Ascending aorta (tissue), 2 donors: ENCODE results near the gene CACNA1D. TPM values are rescaled to one million over a fixed set of nuclear protein-coding genes. Genes with fewer than 3 reads are reported as not detected.

Source experiments
- DNase-seq, 2 donors: peaks; one replicate each; pipeline ENCODE4 v3.0.0-alpha.2; 2019; ENCODE audit warnings: low spot score in 2 of 2
- H3K27ac ChIP-seq, 2 donors: fragments of 200-600 bp; sonication (generic); one replicate each; pipeline ENCODE4 v1.5.1; 2016 to 2017; ENCODE audit warnings: mild to moderate bottlenecking in 1 of 2
- H3K27me3 ChIP-seq: fragments of 200-600 bp; sonication (generic); one replicate; pipeline ENCODE4 v1.5.1; 2017
- H3K36me3 ChIP-seq, 2 donors: fragments of 200-600 bp; sonication (generic); one replicate each; pipeline ENCODE4 v1.5.1; 2016
- H3K4me1 ChIP-seq, 2 donors: fragments of 200-600 bp; sonication (generic); one replicate each; pipeline ENCODE4 v1.5.1; 2016 to 2017; ENCODE audit warnings: mild to moderate bottlenecking in 1 of 2
- H3K4me3 ChIP-seq, 2 donors: fragments of 200-600 bp; sonication (generic); one replicate each; pipeline ENCODE4 v1.5.1; 2016 to 2017; ENCODE audit warnings: mild to moderate bottlenecking in 1 of 2
- H3K9me3 ChIP-seq, 2 donors: fragments of 200-600 bp; sonication (generic); one replicate each; pipeline ENCODE4 v1.5.1; 2016
- intact Hi-C: fragments of 100-400 bp; cut with DNase I; formaldehyde crosslinking; loops from one replicate; pipeline ENCODE4 v1.15.1; 2023
- total RNA-seq: library from RNA; depleted of rRNA; stranded (reverse); fragments of >200 nt; gene quantifications from one replicate; pipeline ENCODE4 v1.1.0, GENCODE V29; 2016
- TF ChIP-seq, protein P1 (sequence below), 3 experiments: fragments of 200-600 bp in 2 of 3; fragments of 450-650 bp in 1 of 3; sonication (generic) in 2 of 3; IDR thresholded peaks; one replicate each; pipeline ENCODE4 v1.5.1; 2016 to 2019; ENCODE audit warnings: antibody characterized with exemption in 3 of 3, mild to moderate bottlenecking in 1 of 3, moderate library complexity in 1 of 3

The CACNA1D gene
- total RNA-seq, 1 donor from 2014 or later, result 0.43 TPM

DNA sequence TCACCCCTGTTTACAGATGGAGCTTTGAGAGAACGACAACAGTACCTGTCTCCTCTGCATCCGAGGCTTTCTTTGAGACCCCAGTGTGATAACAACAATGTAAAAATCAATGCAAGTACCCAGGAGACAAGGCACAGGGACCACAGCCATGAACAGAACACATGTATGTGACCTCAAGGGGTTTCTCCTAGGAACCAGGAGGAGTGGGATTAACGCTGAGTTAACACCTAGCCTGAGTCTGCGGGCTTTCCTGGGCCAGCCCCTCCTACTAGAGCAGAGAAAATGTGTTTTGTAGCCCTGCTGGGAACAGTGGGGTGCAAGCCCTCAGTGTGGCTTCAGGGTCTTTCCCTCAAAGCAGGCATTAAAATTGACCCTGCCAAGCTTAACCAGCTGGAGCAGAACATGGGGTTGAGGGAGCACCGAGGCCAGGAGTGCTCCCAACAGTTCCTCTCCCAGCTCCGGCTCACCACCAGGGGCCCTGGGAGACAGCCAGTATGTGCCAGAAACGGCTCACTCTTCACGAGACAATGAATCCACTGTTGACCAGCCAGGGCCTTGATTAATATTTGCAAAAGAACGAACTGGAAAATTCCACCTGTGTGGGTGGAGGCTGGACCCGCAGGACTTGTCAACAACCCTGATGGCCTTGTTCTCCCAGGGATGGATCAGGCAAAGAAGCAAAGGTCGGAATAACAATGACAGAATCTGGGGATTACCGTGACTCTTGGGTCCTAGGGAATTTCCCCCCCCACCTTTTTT is 348.2 kb downstream of the CACNA1D start:
- H3K27me3 ChIP-seq, result no peaks in the 10 kb centered on the region
- H3K36me3 ChIP-seq, result no peaks in the 10 kb centered on the region
- intact Hi-C loops, result no loop called here
- H3K4me1 ChIP-seq, result peaks cover 3 to 5% of the 10 kb centered on the region in 2 donors
- TF ChIP-seq, protein P1, sequence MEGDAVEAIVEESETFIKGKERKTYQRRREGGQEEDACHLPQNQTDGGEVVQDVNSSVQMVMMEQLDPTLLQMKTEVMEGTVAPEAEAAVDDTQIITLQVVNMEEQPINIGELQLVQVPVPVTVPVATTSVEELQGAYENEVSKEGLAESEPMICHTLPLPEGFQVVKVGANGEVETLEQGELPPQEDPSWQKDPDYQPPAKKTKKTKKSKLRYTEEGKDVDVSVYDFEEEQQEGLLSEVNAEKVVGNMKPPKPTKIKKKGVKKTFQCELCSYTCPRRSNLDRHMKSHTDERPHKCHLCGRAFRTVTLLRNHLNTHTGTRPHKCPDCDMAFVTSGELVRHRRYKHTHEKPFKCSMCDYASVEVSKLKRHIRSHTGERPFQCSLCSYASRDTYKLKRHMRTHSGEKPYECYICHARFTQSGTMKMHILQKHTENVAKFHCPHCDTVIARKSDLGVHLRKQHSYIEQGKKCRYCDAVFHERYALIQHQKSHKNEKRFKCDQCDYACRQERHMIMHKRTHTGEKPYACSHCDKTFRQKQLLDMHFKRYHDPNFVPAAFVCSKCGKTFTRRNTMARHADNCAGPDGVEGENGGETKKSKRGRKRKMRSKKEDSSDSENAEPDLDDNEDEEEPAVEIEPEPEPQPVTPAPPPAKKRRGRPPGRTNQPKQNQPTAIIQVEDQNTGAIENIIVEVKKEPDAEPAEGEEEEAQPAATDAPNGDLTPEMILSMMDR (IDR thresholded peaks at IDR 0.05), result no peak
- no peak overlapping the region for H3K27ac ChIP-seq
- H3K4me3 ChIP-seq, result no peak overlapping the region
- peak in 1 of 2 donors; percentile 55 for DNase-seq
- no peaks in the 10 kb centered on the region for H3K9me3 ChIP-seq

DNA sequence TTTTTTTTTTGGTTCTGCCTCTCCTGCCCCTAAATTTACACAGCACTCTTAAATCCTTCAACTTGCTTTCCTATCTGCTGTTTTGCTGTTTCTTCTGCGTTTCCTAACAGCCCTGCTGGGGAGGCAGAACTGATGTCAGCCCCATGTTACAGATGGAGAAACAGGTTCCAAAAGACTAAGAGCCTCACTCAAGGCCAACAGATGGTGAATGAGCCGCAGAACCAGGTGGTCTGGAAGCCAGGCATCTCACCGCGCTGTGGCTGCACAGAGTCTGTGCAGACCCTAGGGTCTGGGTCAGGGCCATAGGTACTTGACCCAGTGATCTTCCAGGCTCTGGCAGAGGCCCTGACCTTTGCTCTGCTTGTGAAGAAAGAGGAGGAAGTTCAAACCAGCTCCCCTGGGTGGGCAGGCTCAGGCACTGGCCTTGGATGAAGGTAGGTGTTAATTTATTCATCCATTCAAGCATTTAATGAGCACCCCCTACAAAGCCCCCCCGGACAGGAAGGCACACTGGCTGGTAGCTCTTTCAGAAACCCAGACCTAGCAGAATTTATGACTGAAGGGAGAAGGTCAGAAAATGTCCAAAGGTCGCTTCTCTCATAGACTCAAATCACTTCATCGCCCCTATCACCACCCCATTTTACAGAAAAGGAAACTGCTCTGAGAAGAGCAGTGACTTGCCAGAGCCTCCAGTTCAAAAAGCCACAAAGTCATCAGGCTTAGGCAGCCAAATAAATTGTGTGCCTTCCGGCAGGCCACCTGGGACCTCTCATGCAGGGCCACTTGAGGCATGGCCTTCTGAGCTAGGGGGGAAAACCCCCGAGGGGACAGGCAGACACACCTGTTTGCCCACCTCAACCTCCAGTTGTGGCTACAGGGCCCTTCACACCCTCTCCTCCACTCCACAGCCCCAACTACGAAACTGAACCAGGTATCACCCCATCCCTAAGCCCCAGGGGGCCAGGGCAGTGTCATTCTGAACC is 349.1 kb downstream of the CACNA1D start:
- DNase-seq, result peak in 1 of 2 donors; percentile 44
- Histone ChIP-seq H3K27ac (no peak overlapping the region), H3K4me3 (no peak overlapping the region), H3K9me3 (no peaks in the 10 kb centered on the region), H3K4me1 (peaks cover 3 to 5% of the 10 kb centered on the region in 2 donors), H3K27me3 (no peaks in the 10 kb centered on the region), H3K36me3 (no peaks in the 10 kb centered on the region)
- intact Hi-C loops, result no loop called here
- TF ChIP-seq, protein P1 (IDR thresholded peaks at IDR 0.05), result no peak

DNA sequence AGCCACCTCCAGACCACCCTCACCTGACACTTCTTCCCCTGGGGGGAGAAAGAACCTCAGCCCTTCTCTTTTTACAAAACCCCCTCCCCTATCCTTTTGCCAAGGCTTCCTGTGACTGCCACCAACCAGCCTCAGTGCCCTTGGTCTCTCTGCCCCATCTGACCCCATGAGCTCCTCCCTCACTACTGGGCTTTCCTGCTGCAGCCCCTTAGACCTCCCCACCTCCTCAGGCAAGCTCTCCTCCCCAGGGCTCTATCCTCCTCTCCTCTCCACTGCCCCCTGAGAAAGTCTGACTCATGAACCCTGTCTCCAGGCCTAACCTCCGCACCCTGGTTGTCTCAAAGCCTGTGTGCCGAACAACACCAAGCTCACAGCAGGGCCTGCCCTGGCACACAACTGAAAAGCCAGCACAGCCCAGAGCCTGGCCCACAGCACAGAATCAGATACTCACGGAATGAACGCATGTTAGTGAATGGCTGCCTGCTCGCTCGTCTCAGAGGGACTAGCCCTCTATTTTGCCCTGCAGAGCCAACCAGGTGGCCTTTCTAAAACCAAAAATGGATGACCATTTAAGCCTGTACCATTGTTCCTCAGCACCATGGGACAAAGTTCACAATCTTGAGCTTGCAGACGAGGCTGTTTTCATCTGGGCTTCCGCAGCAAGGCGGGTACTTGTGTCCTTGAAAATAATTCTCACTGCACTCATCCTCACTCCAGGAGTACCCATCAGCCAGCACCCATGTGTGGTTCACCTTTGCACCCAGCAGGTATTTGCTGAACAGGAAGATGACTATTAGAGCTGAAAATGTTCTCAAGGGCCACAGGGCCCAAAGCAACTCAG is 350.1 kb downstream of the CACNA1D start:
- no peak overlapping the region for H3K27ac ChIP-seq
- no peaks in the 10 kb centered on the region for H3K9me3 ChIP-seq
- H3K4me1 ChIP-seq, result peaks cover 3 to 5% of the 10 kb centered on the region in 2 donors
- DNase-seq, result peak in 1 of 2 donors; percentile 53
- intact Hi-C loops, result loop anchor here (5.0 kb wide), 1 partner anchor 72 kb away; no protein-coding TSS in a partner anchor
- no peak overlapping the region for H3K4me3 ChIP-seq
- TF ChIP-seq, protein P1 (IDR thresholded peaks at IDR 0.05), result no peak
- no peaks in the 10 kb centered on the region for H3K36me3 ChIP-seq
- no peaks in the 10 kb centered on the region for H3K27me3 ChIP-seq

DNA sequence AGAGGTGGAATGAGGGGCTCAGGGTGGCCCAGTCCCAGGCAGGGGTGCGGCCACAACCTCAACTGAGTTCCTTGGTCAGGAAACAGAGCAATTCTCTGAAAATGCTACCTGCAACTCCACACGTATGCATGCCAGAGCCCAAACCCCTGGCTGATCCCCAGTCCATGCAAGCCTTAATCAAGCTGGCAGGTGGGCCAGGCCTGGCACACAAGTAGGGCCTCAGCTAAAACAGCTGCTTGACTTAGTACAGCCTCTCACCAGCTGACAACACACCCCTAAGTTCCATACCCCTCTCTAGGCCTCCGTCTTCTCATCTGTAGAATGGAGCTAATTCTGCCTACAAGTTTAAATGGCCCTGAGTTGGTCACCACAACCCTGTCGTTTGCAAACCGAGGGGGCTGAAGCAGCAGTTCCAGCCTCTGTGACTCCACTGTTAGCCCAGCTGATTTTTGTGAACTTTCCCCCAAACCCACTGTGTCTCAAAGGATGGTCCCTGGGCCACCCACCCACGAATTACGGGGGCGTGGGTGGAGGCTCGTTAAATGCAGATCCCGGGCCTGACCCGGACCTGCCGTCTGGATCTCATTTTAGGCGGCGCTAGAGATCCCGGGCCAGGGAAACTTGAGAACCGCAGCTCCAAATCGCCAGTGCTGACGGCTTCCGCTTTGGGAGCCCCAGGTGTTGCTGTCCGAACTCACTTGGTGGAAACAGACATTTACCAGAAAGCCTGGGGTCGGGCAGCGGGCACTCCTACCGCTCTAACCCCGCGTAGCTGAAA is 350.9 kb downstream of the CACNA1D start:
- intact Hi-C loops, result loop anchor here (5.0 kb wide), 1 partner anchor 73 kb away; no protein-coding TSS in a partner anchor
- peaks cover 3 to 5% of the 10 kb centered on the region in 2 donors for H3K4me1 ChIP-seq
- H3K9me3 ChIP-seq, result no peaks in the 10 kb centered on the region
- H3K36me3 ChIP-seq, result no peaks in the 10 kb centered on the region
- peak overlapping the region; percentile 66 to 83 for H3K4me3 ChIP-seq
- peak overlapping the region; percentile 34 to 63 for H3K27ac ChIP-seq
- H3K27me3 ChIP-seq, result no peaks in the 10 kb centered on the region
- TF ChIP-seq, protein P1 (IDR thresholded peaks at IDR 0.05), result peak in 2 of 3 experiments; percentile 34 to 41
- peak in 1 of 2 donors; percentile 74 for DNase-seq
